ENCODE results near the gene PLEKHA4. TPM values are rescaled to one million over a fixed set of nuclear protein-coding genes. Genes with fewer than 3 reads are reported as not detected.

PLEKHA4 gene
- total and polyA plus RNA-seq, 9 of the 15 experiments (the other 6 are each of a cell fraction or from before 2014, with no cell fraction given) = 0.07 to 30.8 (median 11.4) TPM

DNA sequence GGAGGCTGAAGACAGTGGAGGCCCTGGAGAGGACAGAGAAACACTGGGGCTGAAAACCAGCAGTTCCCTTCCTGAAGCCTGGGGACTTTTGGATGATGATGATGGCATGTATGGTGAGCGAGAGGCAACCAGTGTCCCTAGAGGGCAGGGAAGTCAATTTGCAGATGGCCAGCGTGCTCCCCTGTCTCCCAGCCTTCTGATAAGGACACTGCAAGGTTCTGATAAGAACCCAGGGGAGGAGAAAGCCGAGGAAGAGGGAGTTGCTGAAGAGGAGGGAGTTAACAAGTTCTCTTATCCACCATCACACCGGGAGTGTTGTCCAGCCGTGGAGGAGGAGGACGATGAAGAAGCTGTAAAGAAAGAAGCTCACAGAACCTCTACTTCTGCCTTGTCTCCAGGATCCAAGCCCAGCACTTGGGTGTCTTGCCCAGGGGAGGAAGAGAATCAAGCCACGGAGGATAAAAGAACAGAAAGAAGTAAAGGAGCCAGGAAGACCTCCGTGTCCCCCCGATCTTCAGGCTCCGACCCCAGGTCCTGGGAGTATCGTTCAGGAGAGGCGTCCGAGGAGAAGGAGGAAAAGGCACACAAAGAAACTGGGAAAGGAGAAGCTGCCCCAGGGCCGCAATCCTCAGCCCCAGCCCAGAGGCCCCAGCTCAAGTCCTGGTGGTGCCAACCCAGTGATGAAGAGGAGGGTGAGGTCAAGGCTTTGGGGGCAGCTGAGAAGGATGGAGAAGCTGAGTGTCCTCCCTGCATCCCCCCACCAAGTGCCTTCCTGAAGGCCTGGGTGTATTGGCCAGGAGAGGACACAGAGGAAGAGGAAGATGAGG lies 5.3 kb upstream of the PLEKHA4 start (continued):
- TF ChIP-seq, protein P1, sequence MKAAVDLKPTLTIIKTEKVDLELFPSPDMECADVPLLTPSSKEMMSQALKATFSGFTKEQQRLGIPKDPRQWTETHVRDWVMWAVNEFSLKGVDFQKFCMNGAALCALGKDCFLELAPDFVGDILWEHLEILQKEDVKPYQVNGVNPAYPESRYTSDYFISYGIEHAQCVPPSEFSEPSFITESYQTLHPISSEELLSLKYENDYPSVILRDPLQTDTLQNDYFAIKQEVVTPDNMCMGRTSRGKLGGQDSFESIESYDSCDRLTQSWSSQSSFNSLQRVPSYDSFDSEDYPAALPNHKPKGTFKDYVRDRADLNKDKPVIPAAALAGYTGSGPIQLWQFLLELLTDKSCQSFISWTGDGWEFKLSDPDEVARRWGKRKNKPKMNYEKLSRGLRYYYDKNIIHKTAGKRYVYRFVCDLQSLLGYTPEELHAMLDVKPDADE (conservative IDR thresholded peaks at IDR 0.05; ENCODE audit: control insufficient read depth, low read depth, low read length) = peak; percentile 91; the same call in 1 of the 2 replicates
- TF ChIP-seq SIN3B (IDR thresholded peaks at IDR 0.05; ENCODE audit: low read depth) = no peak
- TF ChIP-seq HEY1 (CRISPR knock-in tag; IDR thresholded peaks at IDR 0.05; ENCODE audit: borderline replicate concordance) = peak; percentile 82; the same call in 1 of the 2 replicates
- TF ChIP-seq, protein P2, sequence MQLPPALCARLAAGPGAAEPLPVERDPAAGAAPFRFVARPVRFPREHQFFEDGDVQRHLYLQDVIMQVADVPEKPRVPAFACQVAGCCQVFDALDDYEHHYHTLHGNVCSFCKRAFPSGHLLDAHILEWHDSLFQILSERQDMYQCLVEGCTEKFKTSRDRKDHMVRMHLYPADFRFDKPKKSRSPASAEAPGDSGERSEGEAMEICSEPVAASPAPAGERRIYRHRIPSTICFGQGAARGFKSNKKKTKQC (CRISPR knock-in tag; IDR thresholded peaks at IDR 0.05) = no peak
- TF ChIP-seq NR2F6 (CRISPR knock-in tag; IDR thresholded peaks at IDR 0.05) = no peak; the same call in none of the 2 replicates
- TF ChIP-seq MAZ (CRISPR knock-in tag; conservative IDR thresholded peaks at IDR 0.05 in 1 of 2, IDR thresholded peaks at IDR 0.05 in 1 of 2) = peak; percentile 75 to 84
- TF ChIP-seq POLR2A (conservative IDR thresholded peaks at IDR 0.05) = peak; percentile 73
- no peak for TF ChIP-seq STAT5B (CRISPR knock-in tag; IDR thresholded peaks at IDR 0.05)
- TF ChIP-seq CCNT2 (IDR thresholded peaks at IDR 0.05; ENCODE audit: borderline replicate concordance, extremely low read depth, insufficient read length, low read depth, low read length) = no peak
- no peak for TF ChIP-seq KDM2B (CRISPR knock-in tag; IDR thresholded peaks at IDR 0.05)
- TF ChIP-seq ZKSCAN8 (CRISPR knock-in tag; IDR thresholded peaks at IDR 0.05) = peak; percentile 84; the same call in 1 of the 2 replicates
- 0 out of 2 replicates have a peak, but pooled peaks have one; percentile 29 for TF ChIP-seq BACH1 (tag; IDR thresholded peaks at IDR 0.05)
- TF ChIP-seq, protein P3, sequence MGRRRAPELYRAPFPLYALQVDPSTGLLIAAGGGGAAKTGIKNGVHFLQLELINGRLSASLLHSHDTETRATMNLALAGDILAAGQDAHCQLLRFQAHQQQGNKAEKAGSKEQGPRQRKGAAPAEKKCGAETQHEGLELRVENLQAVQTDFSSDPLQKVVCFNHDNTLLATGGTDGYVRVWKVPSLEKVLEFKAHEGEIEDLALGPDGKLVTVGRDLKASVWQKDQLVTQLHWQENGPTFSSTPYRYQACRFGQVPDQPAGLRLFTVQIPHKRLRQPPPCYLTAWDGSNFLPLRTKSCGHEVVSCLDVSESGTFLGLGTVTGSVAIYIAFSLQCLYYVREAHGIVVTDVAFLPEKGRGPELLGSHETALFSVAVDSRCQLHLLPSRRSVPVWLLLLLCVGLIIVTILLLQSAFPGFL (CRISPR knock-in tag; IDR thresholded peaks at IDR 0.05) = no peak
- TF ChIP-seq BRD9 (IDR thresholded peaks at IDR 0.05; ENCODE audit: low read depth, partially characterized antibody) = peak; percentile 71
- no peak for TF ChIP-seq ZNF3 (CRISPR knock-in tag; IDR thresholded peaks at IDR 0.05)
- TF ChIP-seq, protein P4, sequence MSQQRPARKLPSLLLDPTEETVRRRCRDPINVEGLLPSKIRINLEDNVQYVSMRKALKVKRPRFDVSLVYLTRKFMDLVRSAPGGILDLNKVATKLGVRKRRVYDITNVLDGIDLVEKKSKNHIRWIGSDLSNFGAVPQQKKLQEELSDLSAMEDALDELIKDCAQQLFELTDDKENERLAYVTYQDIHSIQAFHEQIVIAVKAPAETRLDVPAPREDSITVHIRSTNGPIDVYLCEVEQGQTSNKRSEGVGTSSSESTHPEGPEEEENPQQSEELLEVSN (IDR thresholded peaks at IDR 0.05; ENCODE audit: borderline replicate concordance in 1 of 2, extremely low read depth in 1 of 2, insufficient read depth in 1 of 2, insufficient read length in 1 of 2, low read depth in 1 of 2, low read length in 1 of 2, poor library complexity in 1 of 2, severe bottlenecking in 1 of 2) = peak in 1 of 2 experiments; percentile 31
- TF ChIP-seq CREM (IDR thresholded peaks at IDR 0.05; ENCODE audit: low read depth) = peak; percentile 90
- peak; percentile 99 for TF ChIP-seq POLR2AphosphoS5 (IDR thresholded peaks at IDR 0.05; ENCODE audit: control insufficient read depth, insufficient read depth, low read depth, low read length)
- no peak for TF ChIP-seq SMARCA5 (IDR thresholded peaks at IDR 0.05)
- no peak for TF ChIP-seq CCAR2 (IDR thresholded peaks at IDR 0.05; ENCODE audit: low read depth, low read length)
- no peak for TF ChIP-seq ZNF184 (CRISPR knock-in tag; IDR thresholded peaks at IDR 0.05)
- no peak for TF ChIP-seq NFIX (CRISPR knock-in tag; IDR thresholded peaks at IDR 0.05; ENCODE audit: low read depth)
